Middle frontal gyrus (tissue), 1 donor: ENCODE results near the gene RPS6KA2.

Experiments used
- DNase-seq: peaks from one replicate; pipeline ENCODE4 v3.0.0-alpha.2; 2015; ENCODE audit warnings: low spot score; ENCODE audit errors: extremely low spot score

RPS6KA2 gene

DNA sequence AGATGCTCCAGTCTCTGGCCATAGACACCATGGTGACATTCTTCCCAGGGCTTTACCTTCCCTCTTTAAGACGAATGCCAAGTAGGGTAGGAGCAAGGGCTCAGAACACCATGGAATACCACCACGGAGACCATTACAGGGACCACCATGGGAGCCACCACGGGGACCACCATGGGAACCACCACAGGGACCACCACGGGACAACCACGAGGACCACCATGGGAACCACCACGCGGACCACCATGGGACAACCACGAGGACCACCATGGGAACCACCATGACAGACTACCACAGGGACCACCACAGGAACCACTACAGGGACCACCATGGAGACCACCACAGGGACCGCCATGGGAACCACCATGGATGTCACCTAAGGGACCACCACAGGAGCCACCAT, 177.4 kb downstream of the RPS6KA2 start:
- no peak for DNase-seq

DNA sequence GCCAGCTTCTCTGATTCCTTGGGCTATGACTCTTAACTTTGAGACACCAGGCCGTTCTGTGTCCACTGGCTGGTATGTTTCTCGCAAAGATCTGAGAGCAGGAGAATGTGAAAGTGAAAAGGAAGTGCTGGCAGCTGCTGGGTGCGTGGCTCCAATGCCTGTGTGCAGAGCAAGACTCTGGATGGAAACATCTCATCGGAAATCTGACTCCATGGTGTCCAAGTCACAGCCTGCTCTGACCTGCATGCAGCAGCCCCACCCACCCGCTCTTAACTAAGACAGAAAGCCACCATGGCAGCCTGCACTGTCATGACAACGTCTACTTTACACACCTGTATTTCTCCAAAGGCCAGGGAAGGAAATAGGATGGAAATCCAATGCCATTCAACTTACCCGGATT, 178.0 kb downstream of the RPS6KA2 start:
- DNase-seq: no peak

DNA sequence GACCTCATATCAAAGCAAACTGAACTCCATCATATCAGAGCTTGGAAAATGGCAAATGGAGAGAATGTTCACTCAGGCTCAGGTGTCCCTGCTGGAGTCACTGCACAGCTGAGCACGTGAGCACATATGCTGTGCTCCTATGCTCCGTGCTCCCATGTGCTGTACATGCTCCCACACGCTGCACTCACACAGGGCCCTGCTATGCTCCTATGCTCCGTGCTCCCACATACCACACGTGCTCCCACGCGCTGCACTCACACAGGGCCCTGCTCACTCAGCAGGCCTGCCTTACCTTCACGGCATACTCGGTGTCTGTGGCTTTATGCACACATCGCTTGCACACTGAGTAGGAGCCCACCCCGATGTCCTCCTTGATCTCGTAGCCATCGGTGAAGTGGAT, 178.6 kb downstream of the RPS6KA2 start:
- DNase-seq: no peak

DNA sequence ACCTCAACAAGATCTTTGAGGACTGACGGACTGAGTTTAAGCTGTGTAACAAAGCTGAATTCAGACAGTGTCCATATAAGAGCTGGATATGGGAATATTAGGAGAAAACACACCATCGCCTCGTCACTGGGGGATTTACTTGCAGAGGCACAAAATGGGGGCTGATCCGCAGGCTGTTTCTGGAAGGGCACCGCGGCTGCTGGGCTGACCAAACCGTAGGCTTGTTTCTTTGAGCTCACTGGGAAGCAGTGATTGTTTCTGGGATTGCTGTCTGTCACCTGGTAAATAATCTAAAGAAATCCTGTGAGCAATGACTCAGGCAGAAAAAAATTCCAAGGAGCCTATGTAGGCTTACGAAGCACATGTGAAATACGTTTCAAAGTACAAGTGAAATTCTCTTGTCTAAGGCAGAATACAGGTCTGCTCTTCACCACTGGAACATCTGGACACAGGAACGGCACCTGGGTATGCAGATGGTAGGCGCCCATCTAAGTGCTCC, 180.4 kb downstream of the RPS6KA2 start:
- DNase-seq: no peak

DNA sequence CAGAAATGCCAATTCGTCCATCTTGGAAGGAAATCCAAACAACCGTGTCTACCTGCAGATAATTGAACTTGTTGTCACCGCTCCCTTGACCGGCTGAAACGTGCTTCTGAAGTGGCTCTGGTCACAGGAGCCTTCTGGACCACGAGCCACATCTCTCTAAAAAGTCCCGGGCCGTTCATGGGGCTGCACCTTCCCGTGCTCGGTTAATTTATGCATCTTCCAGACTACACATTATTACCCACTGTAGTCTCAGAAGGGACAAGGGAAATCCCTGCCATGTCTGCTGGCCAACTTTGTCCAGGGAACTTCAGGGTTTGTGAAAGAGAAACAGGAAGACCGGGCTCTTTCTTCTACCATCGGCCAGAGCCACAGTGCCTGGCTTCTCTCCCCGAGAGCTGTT, 180.9 kb downstream of the RPS6KA2 start:
- DNase-seq: no peak

DNA sequence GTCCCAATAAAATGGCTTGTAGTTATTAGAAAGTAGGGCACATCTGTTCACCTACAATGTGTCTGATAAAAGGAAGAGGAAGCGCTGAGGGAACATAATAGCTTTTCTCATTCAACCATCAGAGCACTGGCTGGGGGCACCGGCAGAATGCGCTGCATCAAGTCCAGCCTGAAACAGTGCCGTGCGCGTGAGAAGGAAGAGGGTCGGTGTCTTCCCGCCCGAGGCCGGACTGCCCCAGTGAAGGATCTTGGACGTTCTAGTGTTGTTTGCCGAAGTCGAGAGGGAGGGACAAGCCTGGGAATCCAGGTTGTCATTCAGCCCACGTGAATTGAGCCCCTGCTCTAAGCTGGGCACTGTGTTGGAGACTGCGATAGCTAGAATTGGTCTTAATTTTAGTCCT, 182.6 kb downstream of the RPS6KA2 start:
- no peak for DNase-seq

DNA sequence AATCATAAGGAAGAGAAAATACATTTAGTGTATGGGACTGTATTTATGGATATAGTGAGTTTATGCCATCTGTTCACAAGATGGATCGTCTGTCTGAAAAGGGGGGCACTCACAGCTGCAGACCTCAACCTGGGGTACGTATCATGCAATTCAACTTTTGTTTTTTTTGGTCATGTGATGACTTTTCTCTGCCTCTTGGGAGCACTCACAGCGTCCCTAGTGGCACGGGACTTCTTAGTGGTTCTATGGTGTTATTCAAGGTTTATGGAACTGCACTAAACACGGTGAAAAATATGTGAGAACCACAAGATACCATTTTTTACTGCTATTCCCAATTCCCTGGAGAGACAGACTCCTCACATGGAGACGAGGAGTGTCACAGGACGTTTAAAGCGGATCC, 183.9 kb downstream of the RPS6KA2 start:
- no peak for DNase-seq

DNA sequence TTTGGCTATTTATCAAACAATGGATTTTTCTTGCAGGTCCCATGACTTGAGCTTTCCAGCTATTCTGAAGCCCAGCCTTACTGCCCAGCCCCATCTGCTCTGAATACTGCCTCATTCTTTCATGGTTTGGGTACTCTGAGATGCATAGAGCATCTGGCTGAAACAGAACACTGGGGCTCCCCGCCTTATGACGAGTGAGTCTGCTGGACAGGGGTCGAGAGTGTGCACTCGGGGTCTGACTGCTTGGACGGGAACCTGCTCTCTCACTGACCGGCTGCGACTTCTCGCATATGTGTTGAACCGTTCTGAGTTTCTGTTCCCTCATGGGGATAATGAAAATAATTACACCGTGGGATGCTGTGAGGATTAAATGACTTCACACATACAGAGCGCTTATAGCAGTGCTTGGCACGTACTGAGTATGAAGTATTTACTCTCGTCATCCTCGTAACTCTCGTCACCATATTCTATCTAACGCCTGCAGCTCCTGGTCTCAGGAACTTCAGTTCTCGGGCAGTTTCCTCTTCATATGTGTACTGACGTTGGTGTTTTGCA, 184.8 kb downstream of the RPS6KA2 start:
- no peak for DNase-seq

DNA sequence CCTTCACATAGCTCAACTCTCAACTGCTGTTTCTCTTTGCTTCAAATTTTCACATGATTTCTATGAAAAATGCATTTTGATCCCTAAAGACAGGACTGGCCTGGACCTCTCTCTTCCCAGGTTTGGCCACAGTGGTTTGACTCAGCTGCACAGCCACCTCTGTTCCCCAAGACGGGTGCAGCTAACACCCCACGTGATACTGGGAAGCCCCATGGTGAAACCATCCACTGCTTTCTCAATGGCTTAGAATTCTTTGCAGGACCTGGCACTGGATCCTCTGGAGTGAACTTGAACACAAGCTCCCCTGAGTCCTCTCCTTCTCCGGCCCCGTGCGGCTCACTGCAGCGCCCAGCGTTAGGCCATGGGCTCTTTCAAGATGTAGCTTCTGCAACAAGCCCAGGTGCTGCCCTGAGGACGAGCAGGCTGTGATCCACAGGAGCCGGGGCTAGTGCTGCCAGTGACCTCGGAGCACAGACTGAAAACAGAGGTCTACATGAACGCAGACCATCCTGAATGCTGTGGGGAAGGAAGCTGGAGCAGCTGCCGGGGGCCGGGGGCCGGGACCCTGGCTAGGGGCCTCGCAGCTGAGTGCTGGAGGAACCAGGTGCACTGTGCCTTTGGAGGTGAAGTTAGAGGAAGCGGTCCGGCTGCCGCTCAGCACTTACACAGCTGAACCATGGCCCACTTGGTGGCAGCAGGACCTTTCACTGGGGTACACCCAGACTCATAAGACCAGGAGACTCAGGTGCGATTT, 185.5 kb downstream of the RPS6KA2 start:
- DNase-seq: no peak

DNA sequence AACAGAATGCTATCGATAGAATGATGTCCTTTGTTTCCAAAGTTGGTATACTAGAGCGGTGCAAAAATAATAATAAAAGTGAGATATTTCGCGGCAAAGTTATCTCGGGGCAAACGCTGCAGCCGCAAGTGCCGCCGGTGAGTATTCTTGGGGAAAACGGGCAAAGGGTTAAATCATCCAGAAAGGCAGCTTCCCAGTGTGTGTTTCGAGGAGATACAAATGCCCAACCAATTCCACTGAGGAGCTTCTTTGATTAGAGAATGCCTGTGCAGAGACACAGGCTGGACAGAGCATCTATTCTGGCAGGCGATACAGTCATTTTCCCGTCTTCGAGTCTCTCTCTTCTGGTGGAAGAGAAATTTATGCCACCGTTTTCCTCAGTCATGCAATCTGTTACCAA, 186.3 kb downstream of the RPS6KA2 start:
- no peak for DNase-seq

DNA sequence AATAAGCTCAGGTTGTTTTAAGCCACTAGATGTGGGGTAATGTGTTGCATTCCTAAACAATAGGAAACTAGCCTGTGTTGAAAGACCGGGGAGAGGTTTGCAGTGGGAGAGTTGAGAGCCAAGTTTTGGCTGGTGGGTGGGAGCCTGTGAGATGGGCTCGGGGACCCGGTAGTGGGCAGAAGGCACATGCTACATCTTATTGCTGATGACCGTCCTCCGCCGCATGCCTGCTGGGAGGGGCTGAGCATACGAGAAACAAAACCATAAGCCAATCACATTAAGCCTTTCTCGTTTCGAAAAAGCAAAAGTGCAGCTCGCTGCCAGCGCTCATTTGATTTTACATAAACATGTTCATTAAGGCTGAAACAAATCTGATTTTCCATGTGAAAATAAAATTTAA, 186.9 kb downstream of the RPS6KA2 start:
- DNase-seq: no peak

DNA sequence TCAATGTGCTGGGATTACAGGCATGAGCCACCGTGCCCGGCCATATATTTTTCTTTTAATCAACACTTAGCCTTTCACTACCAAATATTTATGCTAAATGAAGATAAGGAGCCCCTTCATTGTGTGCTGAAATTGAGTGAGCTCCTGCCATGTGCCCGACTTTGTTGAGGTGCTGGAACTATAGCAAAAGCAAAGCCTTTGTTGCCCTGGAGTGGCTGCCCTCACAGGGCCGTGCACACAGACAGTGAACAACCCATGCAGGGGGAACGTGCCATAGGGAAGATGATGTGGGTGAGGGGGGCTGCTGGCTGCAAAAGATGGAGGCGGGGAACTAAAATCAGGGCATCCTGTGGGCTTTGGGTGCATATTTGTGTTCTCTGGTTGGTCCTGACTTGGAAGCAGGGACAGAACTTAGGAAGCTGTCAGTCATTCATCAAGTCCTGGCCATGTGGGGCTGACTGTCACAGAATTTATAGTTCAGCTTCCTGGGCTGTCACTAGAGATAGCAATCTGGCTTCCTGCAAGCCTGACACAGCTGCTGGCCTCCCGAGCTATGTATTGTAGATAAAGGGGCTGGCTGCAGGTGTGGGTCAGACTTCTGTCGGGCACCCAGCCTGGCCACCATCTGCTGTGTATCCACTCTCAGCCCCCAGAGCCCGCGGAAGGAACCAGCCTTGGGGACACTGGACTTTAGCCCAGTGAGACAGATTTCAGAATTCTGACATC, 187.5 kb downstream of the RPS6KA2 start:
- no peak for DNase-seq

DNA sequence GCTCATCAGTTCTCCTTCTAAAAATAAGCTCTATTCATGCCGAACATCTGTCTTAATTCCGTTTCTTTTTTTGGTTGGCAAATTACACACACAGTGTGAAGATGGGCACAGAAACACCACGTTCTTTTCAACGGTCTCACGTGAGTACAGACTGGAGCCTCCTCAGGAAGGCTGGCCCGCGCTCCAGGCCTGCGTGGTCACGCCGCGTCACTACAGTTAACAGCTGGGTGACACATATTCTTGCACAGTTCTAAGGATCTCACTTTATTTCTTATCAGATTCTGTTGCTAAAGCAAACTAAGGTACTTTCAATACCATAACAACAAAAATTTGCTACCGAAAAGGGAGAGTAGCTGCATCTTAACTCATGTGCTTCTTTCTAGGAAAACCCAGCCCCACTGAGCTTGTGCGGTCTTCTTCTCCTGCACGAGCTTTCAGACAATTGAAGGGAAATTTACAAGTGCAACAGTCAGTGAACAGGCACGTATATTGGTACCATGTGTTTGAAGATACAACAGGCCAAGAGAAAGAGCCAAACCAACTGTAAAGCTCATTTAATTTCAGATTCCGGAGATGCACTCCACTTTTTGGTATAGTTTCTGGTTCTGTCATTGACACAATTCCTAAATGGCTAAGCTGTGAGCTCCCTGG, 188.7 kb downstream of the RPS6KA2 start:
- no peak for DNase-seq

DNA sequence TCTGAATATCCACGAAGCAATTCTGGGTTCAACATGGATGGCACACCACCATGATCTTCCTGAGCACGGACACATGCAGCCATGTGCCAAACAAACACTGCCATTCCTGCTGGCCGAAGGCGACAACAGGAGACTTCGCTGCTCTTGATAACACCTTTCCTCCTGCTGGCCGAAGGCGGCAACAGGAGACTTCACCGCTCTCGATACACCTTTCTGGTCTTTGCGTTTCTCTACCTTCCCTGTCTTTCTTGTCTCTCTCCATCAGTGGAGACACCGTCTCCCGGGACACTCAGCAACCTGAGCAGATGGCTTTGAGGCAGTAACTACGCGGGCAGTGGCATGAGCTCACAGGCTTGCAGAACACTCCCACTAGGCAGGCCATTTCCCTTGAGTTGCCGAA, 189.4 kb downstream of the RPS6KA2 start:
- DNase-seq: no peak

DNA sequence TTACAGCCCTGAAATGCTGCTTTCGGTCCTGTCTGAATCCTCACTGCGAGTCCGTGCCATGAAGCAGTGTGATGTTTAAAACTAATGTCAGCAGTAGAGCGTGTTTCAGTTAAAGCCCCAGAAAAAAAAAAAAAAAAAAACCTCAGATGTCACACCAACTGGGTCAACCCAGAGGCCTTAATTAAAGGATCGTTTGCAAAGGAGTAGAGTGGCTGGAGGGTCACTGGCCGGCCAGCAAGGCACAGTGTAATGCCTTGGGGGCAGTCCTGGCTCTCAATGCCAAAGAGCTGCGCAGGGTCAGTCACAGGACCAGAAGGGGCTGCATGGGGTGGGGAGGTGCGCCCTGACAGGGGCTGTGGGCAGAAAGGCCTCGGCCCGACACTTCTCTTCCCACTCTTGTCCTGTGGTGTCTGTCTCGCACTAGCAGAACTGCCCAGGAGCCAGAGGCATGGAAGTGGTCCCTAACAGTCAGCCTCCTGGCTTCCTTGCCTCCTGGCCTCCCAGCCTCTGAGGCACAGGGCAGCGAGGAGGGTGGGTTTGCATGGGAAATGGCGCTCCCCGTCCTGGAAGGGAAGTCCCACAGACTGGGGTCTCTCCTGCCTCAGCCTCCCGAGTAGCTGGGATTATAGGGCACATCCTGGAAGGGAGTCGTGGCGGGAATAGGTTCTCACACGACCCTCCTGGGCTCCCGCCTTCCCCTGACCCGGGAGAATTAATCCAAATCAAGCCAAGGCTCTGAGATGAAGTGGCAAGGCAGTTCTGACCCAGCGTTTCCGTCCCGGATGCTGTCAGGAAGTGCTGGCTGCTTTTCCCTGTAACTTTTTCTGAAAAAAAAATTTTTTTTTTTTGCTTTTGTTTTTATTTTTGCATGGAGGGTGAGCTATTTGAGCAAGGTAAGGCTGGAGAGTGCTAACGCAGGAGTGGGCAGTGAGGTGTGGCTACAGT, 190.6 kb downstream of the RPS6KA2 start:
- no peak for DNase-seq

DNA sequence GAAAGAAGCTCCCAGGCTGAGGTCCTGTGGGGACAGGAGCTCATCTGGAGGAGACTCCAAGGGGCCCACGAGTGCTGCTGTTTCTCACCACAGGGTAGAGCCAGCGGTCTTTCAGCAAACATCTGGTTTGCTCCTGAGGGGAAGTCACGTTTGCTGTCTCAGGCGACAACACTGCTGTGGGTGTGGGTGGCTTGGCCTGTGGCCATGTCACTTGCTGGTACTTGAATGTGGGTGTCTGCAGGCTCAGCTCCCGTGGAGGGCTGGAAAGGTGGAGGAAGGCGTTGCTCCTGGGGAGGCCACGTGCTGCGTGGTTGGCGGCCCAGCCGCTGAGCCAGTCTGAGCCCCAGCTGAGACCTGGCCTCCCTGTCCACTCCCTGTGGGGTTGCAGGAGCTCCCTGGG, 191.5 kb downstream of the RPS6KA2 start:
- no peak for DNase-seq

DNA sequence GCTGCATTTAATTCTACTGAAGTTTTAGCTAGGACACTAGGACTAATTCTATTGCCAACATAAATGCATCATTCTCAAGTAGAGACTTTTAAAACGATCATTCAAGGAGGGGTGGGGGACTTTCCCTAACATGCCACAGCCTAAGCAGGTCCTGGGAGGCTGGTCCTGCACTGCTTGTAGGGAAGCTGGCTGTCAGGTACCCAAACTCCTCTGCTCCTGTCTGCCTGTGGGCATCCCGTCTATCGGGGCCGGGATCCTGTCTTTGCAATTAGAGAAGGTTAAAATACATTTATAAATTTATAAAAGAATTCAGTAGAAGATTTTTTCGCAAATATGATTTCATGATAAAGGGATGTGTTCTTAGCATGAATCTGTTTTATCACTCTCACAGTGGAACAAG, 192.7 kb downstream of the RPS6KA2 start:
- DNase-seq: no peak

DNA sequence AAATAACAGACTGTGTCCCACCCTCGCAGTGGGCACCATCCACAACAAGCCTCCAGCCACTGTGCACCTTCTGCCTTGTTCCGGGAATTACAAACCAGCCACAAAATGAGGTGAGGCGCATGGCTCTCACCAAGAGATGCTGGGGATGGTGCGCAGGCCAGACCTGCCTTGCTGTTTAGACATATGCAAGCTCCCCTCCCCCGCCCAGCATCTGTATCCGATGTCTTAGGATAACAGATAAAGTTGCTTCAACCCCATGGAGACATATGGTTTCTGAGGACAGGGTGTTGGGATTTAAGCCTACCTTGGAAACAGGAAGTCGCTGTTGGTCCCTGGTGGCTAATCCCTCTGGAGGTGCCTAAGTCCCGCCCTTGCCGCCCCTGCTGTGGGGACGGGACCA, 194.0 kb downstream of the RPS6KA2 start:
- no peak for DNase-seq

DNA sequence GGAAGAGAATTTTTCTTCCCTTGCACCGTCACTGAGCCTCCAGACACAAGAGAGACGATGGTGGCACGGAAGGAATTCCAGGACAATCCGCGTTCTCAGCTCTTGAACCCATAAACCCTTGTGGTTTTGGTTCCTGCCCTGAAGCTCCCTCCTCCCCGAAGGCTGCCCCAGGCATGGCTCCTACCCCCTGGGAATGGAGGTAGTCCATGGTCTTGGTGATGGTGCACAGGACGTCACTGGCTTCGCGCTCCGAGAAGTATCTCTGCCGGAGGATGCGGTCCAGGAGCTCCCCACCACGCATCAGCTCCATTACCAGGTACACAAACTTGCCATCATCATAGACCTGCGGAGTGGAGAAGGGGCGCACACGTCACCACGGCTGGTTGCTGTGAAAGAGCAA, 196.8 kb downstream of the RPS6KA2 start:
- DNase-seq: no peak

DNA sequence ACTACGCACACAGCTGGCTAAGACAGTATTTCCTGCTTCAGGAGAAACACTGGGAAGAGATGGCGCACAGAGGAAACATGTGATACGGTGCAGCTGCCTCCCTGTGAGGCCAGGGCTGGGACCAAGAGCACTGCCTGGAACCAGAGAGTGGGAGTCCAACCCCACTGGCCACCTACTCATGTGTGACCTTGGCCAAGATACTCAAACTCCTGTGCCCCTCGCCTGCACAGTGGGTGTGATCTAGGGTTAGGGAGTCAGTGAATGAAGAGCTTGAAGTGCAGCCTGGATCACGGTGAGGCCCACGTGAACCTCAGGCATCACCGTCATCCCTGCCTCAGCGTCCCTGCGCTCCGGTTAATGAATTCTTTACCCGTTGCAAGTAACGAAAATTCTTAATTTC, 202.6 kb downstream of the RPS6KA2 start:
- DNase-seq: no peak

DNA sequence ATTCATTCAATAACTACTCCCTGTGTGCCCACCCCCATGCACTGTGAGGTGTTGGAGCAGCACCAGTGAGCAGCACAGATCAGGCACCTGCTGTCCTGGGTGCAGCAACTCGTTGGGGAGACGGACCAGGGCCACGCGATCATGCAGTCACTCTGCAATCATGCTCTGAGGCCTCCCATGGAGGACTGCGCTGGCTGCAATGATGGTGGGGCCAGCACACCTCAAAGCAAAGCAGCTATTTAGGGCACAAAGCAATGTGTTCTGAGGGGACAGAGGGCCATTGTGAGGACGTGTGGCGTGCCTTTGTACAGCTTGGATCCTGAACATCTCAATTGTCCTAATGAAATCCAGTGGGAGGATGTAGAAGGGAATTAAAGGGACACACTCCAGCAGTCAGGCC, 203.3 kb downstream of the RPS6KA2 start:
- no peak for DNase-seq
